HCT116 (cell line): ENCODE measurements around the gene ZBBX.

Experiments
- EZH2 ChIP-seq: fragments of 200-600 bp; sonication (generic); IDR thresholded peaks from 2 replicates; pipeline ENCODE4 v1.6.1; 2017; ENCODE audit warnings: antibody characterized with exemption, mixed run types
- POLR2A ChIP-seq: IDR thresholded peaks from 2 replicates; pipeline ENCODE4 v1.7.0; 2011; ENCODE audit warnings: borderline replicate concordance; ENCODE audit not compliant: insufficient read depth, insufficient read length; ENCODE audit errors: extremely low read depth
- POLR2AphosphoS5 ChIP-seq: IDR thresholded peaks from 2 replicates; pipeline ENCODE4 v1.6.1; 2011; ENCODE audit warnings: mild to moderate bottlenecking, low read depth, low read length, moderate library complexity
- SP1 ChIP-seq: IDR thresholded peaks from 2 replicates; pipeline ENCODE4 v1.6.1; 2012; ENCODE audit warnings: low read depth
- YY1 ChIP-seq: IDR thresholded peaks from 2 replicates; pipeline ENCODE4 v1.6.1; 2011; ENCODE audit warnings: low read length, low read depth, moderate library complexity, mild to moderate bottlenecking; ENCODE audit not compliant: insufficient replicate concordance; ENCODE audit errors: extremely low read depth
- ZNF274 ChIP-seq: fragments of 200-500 bp; sonication (Bioruptor generic); IDR thresholded peaks from 2 replicates; pipeline ENCODE4 v1.6.1; 2014; ENCODE audit warnings: mild to moderate bottlenecking, low read depth, low read length, inconsistent platforms
- TF ChIP-seq, protein P1 (sequence below), 3 experiments: fragments of 200-600 bp in 1 of 3; sonication (generic) in 1 of 3; IDR thresholded peaks in 2 of 3; conservative IDR thresholded peaks in 1 of 3; 2 replicates each; pipeline ENCODE4 v1.5.1; 2012 to 2017; ENCODE audit warnings: low read depth in 2 of 3, low read length in 2 of 3, antibody characterized with exemption in 1 of 3, borderline replicate concordance in 1 of 3, control low read depth in 1 of 3, mild to moderate bottlenecking in 1 of 3, mixed read lengths in 1 of 3, mixed run types in 1 of 3, moderate library complexity in 1 of 3; ENCODE audit not compliant: insufficient read depth in 1 of 3
- TF ChIP-seq, protein P2 (sequence below): IDR thresholded peaks from 2 replicates; pipeline ENCODE4 v1.6.1; 2011; ENCODE audit warnings: mild to moderate bottlenecking, low read length, moderate library complexity; ENCODE audit not compliant: insufficient replicate concordance; ENCODE audit errors: extremely low read depth
- TF ChIP-seq, protein P3 (sequence below): IDR thresholded peaks from 2 replicates; pipeline ENCODE4 v1.6.1; 2012; ENCODE audit warnings: low read depth

GRCh38 chr3:167306319-167306718 lies 73.8 kb downstream of the ZBBX start:
- TF ChIP-seq SP1 (no peak), POLR2A (no peak), EZH2 (no peak), POLR2AphosphoS5 (no peak), YY1 (no peak), ZNF274 (no peak)
- TF ChIP-seq, protein P1, sequence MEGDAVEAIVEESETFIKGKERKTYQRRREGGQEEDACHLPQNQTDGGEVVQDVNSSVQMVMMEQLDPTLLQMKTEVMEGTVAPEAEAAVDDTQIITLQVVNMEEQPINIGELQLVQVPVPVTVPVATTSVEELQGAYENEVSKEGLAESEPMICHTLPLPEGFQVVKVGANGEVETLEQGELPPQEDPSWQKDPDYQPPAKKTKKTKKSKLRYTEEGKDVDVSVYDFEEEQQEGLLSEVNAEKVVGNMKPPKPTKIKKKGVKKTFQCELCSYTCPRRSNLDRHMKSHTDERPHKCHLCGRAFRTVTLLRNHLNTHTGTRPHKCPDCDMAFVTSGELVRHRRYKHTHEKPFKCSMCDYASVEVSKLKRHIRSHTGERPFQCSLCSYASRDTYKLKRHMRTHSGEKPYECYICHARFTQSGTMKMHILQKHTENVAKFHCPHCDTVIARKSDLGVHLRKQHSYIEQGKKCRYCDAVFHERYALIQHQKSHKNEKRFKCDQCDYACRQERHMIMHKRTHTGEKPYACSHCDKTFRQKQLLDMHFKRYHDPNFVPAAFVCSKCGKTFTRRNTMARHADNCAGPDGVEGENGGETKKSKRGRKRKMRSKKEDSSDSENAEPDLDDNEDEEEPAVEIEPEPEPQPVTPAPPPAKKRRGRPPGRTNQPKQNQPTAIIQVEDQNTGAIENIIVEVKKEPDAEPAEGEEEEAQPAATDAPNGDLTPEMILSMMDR (IDR thresholded peaks at IDR 0.05 in 2 of 3, conservative IDR thresholded peaks at IDR 0.05 in 1 of 3; ENCODE audit: borderline replicate concordance in 1 of 3, insufficient read depth in 1 of 3, low read depth in 2 of 3, low read length in 2 of 3), result no peak
- TF ChIP-seq, protein P2, sequence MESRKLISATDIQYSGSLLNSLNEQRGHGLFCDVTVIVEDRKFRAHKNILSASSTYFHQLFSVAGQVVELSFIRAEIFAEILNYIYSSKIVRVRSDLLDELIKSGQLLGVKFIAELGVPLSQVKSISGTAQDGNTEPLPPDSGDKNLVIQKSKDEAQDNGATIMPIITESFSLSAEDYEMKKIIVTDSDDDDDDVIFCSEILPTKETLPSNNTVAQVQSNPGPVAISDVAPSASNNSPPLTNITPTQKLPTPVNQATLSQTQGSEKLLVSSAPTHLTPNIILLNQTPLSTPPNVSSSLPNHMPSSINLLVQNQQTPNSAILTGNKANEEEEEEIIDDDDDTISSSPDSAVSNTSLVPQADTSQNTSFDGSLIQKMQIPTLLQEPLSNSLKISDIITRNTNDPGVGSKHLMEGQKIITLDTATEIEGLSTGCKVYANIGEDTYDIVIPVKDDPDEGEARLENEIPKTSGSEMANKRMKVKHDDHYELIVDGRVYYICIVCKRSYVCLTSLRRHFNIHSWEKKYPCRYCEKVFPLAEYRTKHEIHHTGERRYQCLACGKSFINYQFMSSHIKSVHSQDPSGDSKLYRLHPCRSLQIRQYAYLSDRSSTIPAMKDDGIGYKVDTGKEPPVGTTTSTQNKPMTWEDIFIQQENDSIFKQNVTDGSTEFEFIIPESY, result no peak
- TF ChIP-seq, protein P3, sequence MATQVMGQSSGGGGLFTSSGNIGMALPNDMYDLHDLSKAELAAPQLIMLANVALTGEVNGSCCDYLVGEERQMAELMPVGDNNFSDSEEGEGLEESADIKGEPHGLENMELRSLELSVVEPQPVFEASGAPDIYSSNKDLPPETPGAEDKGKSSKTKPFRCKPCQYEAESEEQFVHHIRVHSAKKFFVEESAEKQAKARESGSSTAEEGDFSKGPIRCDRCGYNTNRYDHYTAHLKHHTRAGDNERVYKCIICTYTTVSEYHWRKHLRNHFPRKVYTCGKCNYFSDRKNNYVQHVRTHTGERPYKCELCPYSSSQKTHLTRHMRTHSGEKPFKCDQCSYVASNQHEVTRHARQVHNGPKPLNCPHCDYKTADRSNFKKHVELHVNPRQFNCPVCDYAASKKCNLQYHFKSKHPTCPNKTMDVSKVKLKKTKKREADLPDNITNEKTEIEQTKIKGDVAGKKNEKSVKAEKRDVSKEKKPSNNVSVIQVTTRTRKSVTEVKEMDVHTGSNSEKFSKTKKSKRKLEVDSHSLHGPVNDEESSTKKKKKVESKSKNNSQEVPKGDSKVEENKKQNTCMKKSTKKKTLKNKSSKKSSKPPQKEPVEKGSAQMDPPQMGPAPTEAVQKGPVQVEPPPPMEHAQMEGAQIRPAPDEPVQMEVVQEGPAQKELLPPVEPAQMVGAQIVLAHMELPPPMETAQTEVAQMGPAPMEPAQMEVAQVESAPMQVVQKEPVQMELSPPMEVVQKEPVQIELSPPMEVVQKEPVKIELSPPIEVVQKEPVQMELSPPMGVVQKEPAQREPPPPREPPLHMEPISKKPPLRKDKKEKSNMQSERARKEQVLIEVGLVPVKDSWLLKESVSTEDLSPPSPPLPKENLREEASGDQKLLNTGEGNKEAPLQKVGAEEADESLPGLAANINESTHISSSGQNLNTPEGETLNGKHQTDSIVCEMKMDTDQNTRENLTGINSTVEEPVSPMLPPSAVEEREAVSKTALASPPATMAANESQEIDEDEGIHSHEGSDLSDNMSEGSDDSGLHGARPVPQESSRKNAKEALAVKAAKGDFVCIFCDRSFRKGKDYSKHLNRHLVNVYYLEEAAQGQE, result no peak
